ENCODE measurements around the gene ACTL6B. TPM values are rescaled to one million over a fixed set of nuclear protein-coding genes. Genes with fewer than 3 reads are reported as not detected.

ACTL6B gene
- total and polyA plus RNA-seq, 9 of the 15 experiments (the other 6 are each of a cell fraction or from before 2014, with no cell fraction given): not detected

- TF ChIP-seq FIP1L1 (IDR thresholded peaks at IDR 0.05; ENCODE audit: low read depth, low read length, poor library complexity, severe bottlenecking): peak; percentile 98
- TF ChIP-seq HDAC2 (IDR thresholded peaks at IDR 0.05): peak; percentile 35; the same call in 1 of the 2 replicates
- TF ChIP-seq ZNF436 (CRISPR knock-in tag; IDR thresholded peaks at IDR 0.05): no peak
- TF ChIP-seq BHLHE40 (IDR thresholded peaks at IDR 0.05; ENCODE audit: low read length): peak; percentile 98
- TF ChIP-seq ETS1 (conservative IDR thresholded peaks at IDR 0.05; ENCODE audit: control insufficient read depth, low read depth, low read length): peak; percentile 90; the same call in 1 of the 2 replicates
- peak; percentile 73; the same call in 1 of the 2 replicates for TF ChIP-seq ZBED1 (IDR thresholded peaks at IDR 0.05)
- peak; percentile 48 for TF ChIP-seq E2F8 (IDR thresholded peaks at IDR 0.05; ENCODE audit: low read depth, partially characterized antibody)
- no peak for TF ChIP-seq HNRNPH1 (optimal IDR thresholded peaks at IDR 0.05; ENCODE audit: low read depth, low read length)
- peak; percentile 59; the same call in 1 of the 2 replicates for TF ChIP-seq MTA1 (IDR thresholded peaks at IDR 0.05; ENCODE audit: borderline replicate concordance)
- peak in 1 of 3 experiments; percentile 63 for TF ChIP-seq YY1 (IDR thresholded peaks at IDR 0.05; ENCODE audit: borderline replicate concordance in 1 of 3, control insufficient read depth in 1 of 3, extremely low read depth in 1 of 3, insufficient read depth in 3 of 3, insufficient read length in 1 of 3, insufficient replicate concordance in 2 of 3, low read depth in 1 of 3, low read length in 2 of 3)
- no peak for TF ChIP-seq XRCC4 (IDR thresholded peaks at IDR 0.05; ENCODE audit: extremely low read depth, insufficient read depth, insufficient read length)
- peak; percentile 85; a peak in 2 of 4 replicates for TF ChIP-seq SIN3A (IDR thresholded peaks at IDR 0.05; ENCODE audit: borderline replicate concordance in 2 of 2, control insufficient read depth in 1 of 2, low read depth in 2 of 2, low read length in 2 of 2)
- peak in 1 of 2 experiments; percentile 49; a peak in 1 of 4 replicates for TF ChIP-seq HDAC1 (IDR thresholded peaks at IDR 0.05)
- TF ChIP-seq NKRF (IDR thresholded peaks at IDR 0.05; ENCODE audit: borderline replicate concordance): no peak
- peak; percentile 79 for TF ChIP-seq HNRNPL (IDR thresholded peaks at IDR 0.05; ENCODE audit: low read depth, low read length)
- no peak for TF ChIP-seq TSC22D4 (tag; IDR thresholded peaks at IDR 0.05)
- TF ChIP-seq RBM14 (IDR thresholded peaks at IDR 0.05; ENCODE audit: borderline replicate concordance, insufficient read depth, low read depth, low read length): no peak
- peak; percentile 86 for TF ChIP-seq TBP (optimal IDR thresholded peaks at IDR 0.05; ENCODE audit: low read depth, low read length)
- no peak for TF ChIP-seq ZNF57 (CRISPR knock-in tag; IDR thresholded peaks at IDR 0.05)
- peak; percentile 75 for TF ChIP-seq HNRNPLL (IDR thresholded peaks at IDR 0.05; ENCODE audit: low read depth, low read length, poor library complexity, severe bottlenecking)
- no peak for TF ChIP-seq BMI1 (IDR thresholded peaks at IDR 0.05; ENCODE audit: low read length)
- TF ChIP-seq ZNF146 (CRISPR knock-in tag; IDR thresholded peaks at IDR 0.05; ENCODE audit: unreplicated experiment): no peak
Observed at GRCh38 chr7:100673302-100673941, 17.2 kb upstream of the ACTL6B start, which contains the start of gene GNB2 (continued).

Measured in K562 (cell line).